RWPE2 (cell line): ENCODE data around the gene NEXN.

Source experiments
- ATAC-seq: fragments of 200-7000 bp; cut with Tn5 transposase; 3 replicates; pipeline ENCODE4 v1.9.1; 2021; ENCODE audit warnings: low read depth
- DNase-seq: peaks from one replicate; pipeline ENCODE4 v3.0.0-alpha.2; 2020; ENCODE audit warnings: low spot score
- H3K27ac ChIP-seq: fragments of 450-650 bp; 2 replicates; pipeline ENCODE4 v1.5.1; 2017; ENCODE audit warnings: mild to moderate bottlenecking; ENCODE audit not compliant: poor library complexity, severe bottlenecking
- H3K27me3 ChIP-seq: fragments of 250-450 bp; sonication (Bioruptor Pico); 2 replicates; pipeline ENCODE4 v1.5.1; 2021; ENCODE audit warnings: mild to moderate bottlenecking, moderate library complexity; ENCODE audit not compliant: insufficient read depth, poor library complexity, severe bottlenecking
- H3K36me3 ChIP-seq: fragments of 250-450 bp; sonication (Bioruptor Pico); 2 replicates; pipeline ENCODE4 v1.5.1; 2020; ENCODE audit warnings: low read depth, mild to moderate bottlenecking, moderate library complexity
- H3K4me1 ChIP-seq: fragments of 250-450 bp; sonication (Bioruptor Pico); 2 replicates; pipeline ENCODE4 v1.5.1; 2021; ENCODE audit warnings: mild to moderate bottlenecking, moderate library complexity; ENCODE audit not compliant: insufficient read depth, poor library complexity, severe bottlenecking
- H3K4me3 ChIP-seq: fragments of 250-450 bp; sonication (Bioruptor Pico); 2 replicates; pipeline ENCODE4 v1.5.1; 2021; ENCODE audit warnings: mild to moderate bottlenecking, moderate library complexity; ENCODE audit not compliant: severe bottlenecking
- H3K9me3 ChIP-seq: fragments of 250-450 bp; sonication (Bioruptor Pico); 2 replicates; pipeline ENCODE4 v1.5.1; 2021; ENCODE audit warnings: mild to moderate bottlenecking, moderate library complexity; ENCODE audit not compliant: severe bottlenecking
- TF ChIP-seq, protein P1 (sequence below): fragments of 450-650 bp; IDR thresholded peaks from one replicate; pipeline ENCODE4 v1.5.1; 2017; ENCODE audit warnings: mild to moderate bottlenecking, moderate library complexity; ENCODE audit not compliant: poor library complexity, severe bottlenecking

Gene NEXN

DNA sequence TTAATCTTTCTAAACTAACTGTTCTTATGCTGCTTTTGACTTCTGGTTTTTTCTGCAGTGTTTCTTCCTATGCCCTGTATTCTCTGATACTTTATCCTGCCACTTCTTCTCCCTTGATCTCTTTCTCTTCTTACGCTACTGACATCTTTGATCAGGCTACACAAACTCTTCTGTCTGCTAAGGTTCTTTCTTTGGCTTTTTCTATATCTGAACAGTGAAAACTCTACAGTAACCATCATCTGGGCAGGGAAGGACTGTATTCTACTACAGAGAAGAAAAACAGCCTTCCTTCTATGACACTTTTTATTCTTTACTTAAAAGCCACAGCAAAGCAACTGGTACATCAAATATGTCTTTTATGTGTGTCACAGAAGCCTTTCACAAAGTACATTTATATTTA lies 7.4 kb upstream of the NEXN start:
- ATAC-seq (no peak), DNase-seq (no peak)
- H3K27ac ChIP-seq = no peak overlapping the region
- no peak overlapping the region for H3K4me3 ChIP-seq
- TF ChIP-seq, protein P1, sequence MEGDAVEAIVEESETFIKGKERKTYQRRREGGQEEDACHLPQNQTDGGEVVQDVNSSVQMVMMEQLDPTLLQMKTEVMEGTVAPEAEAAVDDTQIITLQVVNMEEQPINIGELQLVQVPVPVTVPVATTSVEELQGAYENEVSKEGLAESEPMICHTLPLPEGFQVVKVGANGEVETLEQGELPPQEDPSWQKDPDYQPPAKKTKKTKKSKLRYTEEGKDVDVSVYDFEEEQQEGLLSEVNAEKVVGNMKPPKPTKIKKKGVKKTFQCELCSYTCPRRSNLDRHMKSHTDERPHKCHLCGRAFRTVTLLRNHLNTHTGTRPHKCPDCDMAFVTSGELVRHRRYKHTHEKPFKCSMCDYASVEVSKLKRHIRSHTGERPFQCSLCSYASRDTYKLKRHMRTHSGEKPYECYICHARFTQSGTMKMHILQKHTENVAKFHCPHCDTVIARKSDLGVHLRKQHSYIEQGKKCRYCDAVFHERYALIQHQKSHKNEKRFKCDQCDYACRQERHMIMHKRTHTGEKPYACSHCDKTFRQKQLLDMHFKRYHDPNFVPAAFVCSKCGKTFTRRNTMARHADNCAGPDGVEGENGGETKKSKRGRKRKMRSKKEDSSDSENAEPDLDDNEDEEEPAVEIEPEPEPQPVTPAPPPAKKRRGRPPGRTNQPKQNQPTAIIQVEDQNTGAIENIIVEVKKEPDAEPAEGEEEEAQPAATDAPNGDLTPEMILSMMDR = no peak
- H3K27me3 ChIP-seq = no peaks in the 10 kb centered on the region
- H3K4me1 ChIP-seq = no peaks in the 10 kb centered on the region
- no peaks in the 10 kb centered on the region for H3K9me3 ChIP-seq
- no peaks in the 10 kb centered on the region; the same call in 1 of the 2 replicates for H3K36me3 ChIP-seq

DNA sequence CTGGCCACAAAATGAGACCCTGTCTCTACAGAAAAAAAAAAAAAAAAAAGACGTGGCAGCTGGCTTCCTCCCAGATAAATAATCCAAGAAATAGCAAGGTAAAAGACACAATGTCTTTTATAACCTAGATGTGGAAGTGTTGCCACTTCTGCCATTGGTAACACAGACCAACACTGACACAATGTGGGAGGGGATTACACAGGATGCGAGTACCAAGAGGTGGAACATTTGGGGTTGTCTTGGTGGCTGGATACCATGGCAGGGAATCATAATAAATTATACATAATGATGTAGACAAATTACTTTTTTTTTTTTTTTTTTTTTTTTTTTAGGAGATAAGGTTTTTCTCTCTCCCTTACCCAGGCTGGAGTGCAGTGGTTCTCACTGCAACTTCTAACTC lies 6.0 kb upstream of the NEXN start:
- Histone ChIP-seq H3K4me3 (no peak overlapping the region), H3K27ac (no peak overlapping the region), H3K27me3 (no peaks in the 10 kb centered on the region), H3K4me1 (no peaks in the 10 kb centered on the region), H3K9me3 (no peaks in the 10 kb centered on the region), H3K36me3 (no peaks in the 10 kb centered on the region)
- no peak for ATAC-seq
- no peak for DNase-seq
- TF ChIP-seq, protein P1 = no peak

DNA sequence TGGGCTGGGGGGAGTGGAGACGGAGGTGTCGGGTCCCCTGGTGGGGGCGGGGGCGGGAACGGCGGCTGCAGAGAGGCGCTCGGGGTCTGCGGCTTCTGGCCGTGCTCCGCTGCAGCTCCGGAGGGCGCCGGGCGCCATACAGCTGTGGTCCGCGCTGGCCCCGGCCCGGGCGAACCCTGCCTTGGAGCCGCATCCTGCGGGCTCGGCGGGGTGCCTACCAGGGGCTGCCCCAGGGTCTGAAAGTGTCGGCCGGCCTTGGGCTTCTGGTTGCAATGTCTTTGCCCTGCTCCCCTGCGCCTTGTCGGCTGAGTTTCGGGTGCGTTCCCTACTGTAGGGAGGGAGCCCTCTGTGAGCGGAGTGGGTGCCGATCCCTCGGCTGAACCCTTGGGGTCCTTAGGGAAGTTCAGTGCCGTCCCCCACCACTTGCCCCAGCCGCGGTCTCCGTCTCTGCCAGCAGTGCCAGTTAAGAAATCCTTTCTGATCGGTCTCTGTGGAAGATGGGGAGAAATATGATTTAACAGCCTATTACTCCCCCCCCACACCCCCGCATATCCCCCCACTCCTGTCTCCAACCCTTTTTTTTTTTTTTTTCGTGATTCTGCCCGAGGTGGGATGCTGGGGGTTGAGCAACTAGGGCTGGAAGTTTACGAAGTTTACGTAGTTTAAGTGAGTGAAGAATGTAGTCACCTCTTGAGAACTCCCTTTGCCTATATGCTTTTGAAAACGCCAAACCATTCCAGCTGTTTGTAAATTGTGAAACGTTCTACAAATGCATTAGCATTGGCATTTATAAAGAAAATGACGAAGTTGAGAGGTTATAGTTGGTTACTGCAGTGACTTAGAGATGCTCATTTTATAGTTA lies 588 bp downstream of the NEXN start:
- H3K27me3 ChIP-seq = no peaks in the 10 kb centered on the region
- no peaks in the 10 kb centered on the region for H3K36me3 ChIP-seq
- peak overlapping the region; percentile 92 for H3K27ac ChIP-seq
- H3K9me3 ChIP-seq = no peaks in the 10 kb centered on the region
- H3K4me3 ChIP-seq = peak overlapping the region; percentile 61
- TF ChIP-seq, protein P1 = no peak
- H3K4me1 ChIP-seq = peaks cover 16% of the 10 kb centered on the region
- ATAC-seq (peak; percentile 55), DNase-seq (no peak)

DNA sequence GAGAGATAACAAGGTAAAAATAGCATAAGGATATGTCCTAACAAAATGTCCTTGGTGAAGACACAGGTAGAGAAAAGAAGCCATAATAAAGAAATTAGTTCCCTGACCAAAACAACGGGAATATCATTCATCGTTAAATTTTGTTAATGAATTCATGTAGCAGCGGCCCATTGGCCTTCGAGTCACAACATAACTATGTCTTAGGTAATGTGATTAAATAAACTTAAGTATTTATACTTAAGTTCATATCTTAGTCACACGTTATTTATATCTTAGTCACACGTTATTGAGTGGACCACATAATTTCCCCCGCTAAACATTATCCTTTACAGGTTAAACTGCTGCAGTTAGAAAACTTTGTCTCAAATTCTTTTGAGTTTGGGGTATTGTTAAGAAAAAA lies 1.2 kb downstream of the NEXN start:
- DNase-seq (no peak), ATAC-seq (peak; percentile 81)
- peak overlapping the region; percentile 61 for H3K4me3 ChIP-seq
- no peaks in the 10 kb centered on the region for H3K9me3 ChIP-seq
- no peaks in the 10 kb centered on the region for H3K27me3 ChIP-seq
- H3K27ac ChIP-seq = peak overlapping the region; percentile 92
- peaks cover 16% of the 10 kb centered on the region for H3K4me1 ChIP-seq
- no peaks in the 10 kb centered on the region for H3K36me3 ChIP-seq
- TF ChIP-seq, protein P1 = no peak

DNA sequence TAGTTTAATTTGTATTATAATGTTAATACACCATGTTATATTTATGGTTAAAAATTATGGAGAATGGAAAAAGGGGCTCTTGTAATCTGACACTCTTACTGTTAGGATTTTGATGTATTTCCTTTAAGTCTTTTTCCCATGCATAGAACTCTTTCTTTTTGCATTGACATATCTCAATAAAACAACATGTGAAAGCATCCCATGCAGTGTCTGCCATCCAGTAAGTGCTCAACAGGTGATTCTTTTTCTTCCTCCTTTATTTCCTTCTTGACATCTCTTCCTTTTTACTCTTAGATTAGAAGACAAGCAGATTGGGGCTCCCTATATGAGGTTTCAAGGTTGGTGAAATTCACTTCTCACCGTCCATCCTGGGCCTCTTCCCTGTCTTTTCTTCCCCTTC lies 2.8 kb downstream of the NEXN start:
- no peak for DNase-seq
- no peak overlapping the region for H3K4me3 ChIP-seq
- no peak overlapping the region for H3K27ac ChIP-seq
- H3K4me1 ChIP-seq = peaks cover 16% of the 10 kb centered on the region
- no peaks in the 10 kb centered on the region for H3K9me3 ChIP-seq
- TF ChIP-seq, protein P1 = no peak
- ATAC-seq = no peak
- H3K27me3 ChIP-seq = no peaks in the 10 kb centered on the region
- H3K36me3 ChIP-seq = no peaks in the 10 kb centered on the region
